Activated CD4-positive, alpha-beta T cell treated with anti-CD3 and anti-CD28 coated beads, Interleukin-2, amount 50 U/mL, for 16 hours (primary cell): ENCODE results near the gene INPP5D.
A peak's percentile ranks its signal among the peaks of the same experiment; 100 is the strongest.
"Not testable (repeated sequence)": the region's sequence is repeated elsewhere in the genome, so short reads cannot be mapped to it uniquely, and the experiment has no call there.

Source experiments
- DNase-seq: peaks from one replicate; pipeline ENCODE4 v3.0.0-alpha.2; 2020

The INPP5D gene

GRCh38 chr2:233056961-233057605 lies 3.1 kb upstream of the INPP5D start:
- no peak for DNase-seq

- no peak for DNase-seq
Measured at GRCh38 chr2:233058717-233059546, 1.2 kb upstream of the INPP5D start.

- DNase-seq, result no peak
Measured at GRCh38 chr2:233059547-233059796, 670 bp upstream of the INPP5D start.

- DNase-seq, result no peak
Measured at GRCh38 chr2:233060501-233060979, 398 bp downstream of the INPP5D start.

- no peak for DNase-seq
Measured at GRCh38 chr2:233060980-233061590, 943 bp downstream of the INPP5D start.

- peak; percentile 64 for DNase-seq
Measured at GRCh38 chr2:233061591-233062450, 1.7 kb downstream of the INPP5D start.

- DNase-seq, result no peak
Measured at GRCh38 chr2:233062451-233062850, 2.3 kb downstream of the INPP5D start.

- DNase-seq, result no peak
Measured at GRCh38 chr2:233062946-233063268, 2.8 kb downstream of the INPP5D start.

- DNase-seq, result no peak
Measured at GRCh38 chr2:233063269-233063975, 3.3 kb downstream of the INPP5D start.

GRCh38 chr2:233063976-233064411 lies 3.9 kb downstream of the INPP5D start:
- no peak for DNase-seq

GRCh38 chr2:233064530-233065199 lies 4.5 kb downstream of the INPP5D start:
- DNase-seq, result no peak

- DNase-seq, result not testable (repeated sequence)
Measured at GRCh38 chr2:233065200-233065589, 5.1 kb downstream of the INPP5D start.

GRCh38 chr2:233065954-233066470 lies 5.9 kb downstream of the INPP5D start:
- DNase-seq, result no peak

GRCh38 chr2:233068762-233069418 lies 8.7 kb downstream of the INPP5D start:
- DNase-seq, result no peak

- no peak for DNase-seq
Measured at GRCh38 chr2:233072838-233073237, 12.7 kb downstream of the INPP5D start.

GRCh38 chr2:233074106-233074505 lies 14.0 kb downstream of the INPP5D start:
- DNase-seq, result no peak

GRCh38 chr2:233075141-233075965 lies 15.2 kb downstream of the INPP5D start:
- DNase-seq, result no peak

GRCh38 chr2:233075966-233076339 lies 15.8 kb downstream of the INPP5D start:
- DNase-seq, result peak; percentile 65

- peak; percentile 73 for DNase-seq
Measured at GRCh38 chr2:233076749-233077148, 16.6 kb downstream of the INPP5D start.

- DNase-seq, result peak; percentile 60
Measured at GRCh38 chr2:233079473-233079877, 19.3 kb downstream of the INPP5D start.
